ENCODE measurements around the gene ENTHD1. TPM values are rescaled to one million over a fixed set of nuclear protein-coding genes. Genes with fewer than 3 reads are reported as not detected.

ENTHD1 gene, protein sequence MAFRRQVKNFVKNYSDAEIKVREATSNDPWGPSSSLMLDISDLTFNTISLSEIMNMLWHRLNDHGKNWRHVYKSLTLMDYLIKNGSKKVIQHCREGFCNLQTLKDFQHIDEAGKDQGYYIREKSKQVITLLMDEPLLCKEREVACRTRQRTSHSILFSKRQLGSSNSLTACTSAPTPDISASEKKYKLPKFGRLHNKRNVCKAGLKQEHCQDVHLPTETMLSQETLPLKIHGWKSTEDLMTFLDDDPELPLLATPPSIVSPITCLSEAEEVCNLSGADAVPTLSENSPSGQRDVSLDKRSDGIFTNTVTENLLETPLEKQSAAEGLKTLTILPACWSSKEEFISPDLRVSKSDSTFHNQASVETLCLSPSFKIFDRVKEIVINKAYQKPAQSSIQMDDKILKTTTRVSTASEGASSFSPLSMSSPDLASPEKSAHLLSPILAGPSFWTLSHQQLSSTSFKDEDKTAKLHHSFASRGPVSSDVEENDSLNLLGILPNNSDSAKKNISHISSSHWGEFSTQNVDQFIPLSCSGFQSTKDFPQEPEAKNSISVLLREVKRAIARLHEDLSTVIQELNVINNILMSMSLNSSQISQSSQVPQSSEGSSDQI
- total RNA-seq (2011; cell fraction: chromatin; rRNA removed; ENCODE audit: low replicate concordance): 0.25 TPM in 1 of 2 replicates, not detected in the other
- not detected in 2 replicates for total RNA-seq (2011; cell fraction: nucleolus; rRNA removed)
- total RNA-seq (2011; cell fraction: nucleoplasm; rRNA removed): not detected in 2 replicates
- 0.18 and 0.29 TPM in 2 replicates for total RNA-seq (2014; rRNA removed)
- 0.29 and 0.36 TPM in 2 replicates for total RNA-seq (2014; rRNA removed; fragmentation: Illumina TruSeq; extraction: Trizol)
- 0.43 and 0.75 TPM in 2 replicates for total RNA-seq (2015; rRNA removed; fragmentation: Illumina TruSeq; extraction: Trizol)
- total RNA-seq (2021): 0.20 and 0.22 TPM in 2 replicates
- 0.05 and 0.13 TPM in 2 replicates for polyA plus RNA-seq (2011; rRNA removed)
- polyA plus RNA-seq (2011; cell fraction: cytosol; rRNA removed): 0.07 TPM in 1 of 2 replicates, not detected in the other
- polyA plus RNA-seq (2011; cell fraction: nucleus; rRNA removed): not detected in 2 replicates
- polyA plus RNA-seq (2012): 0.27 and 0.35 TPM in 2 replicates
- polyA plus RNA-seq (2014; fragmentation: Illumina TruSeq; extraction: Trizol): 0.25 and 0.37 TPM in 2 replicates
- under 1 TPM; 0.27 to 0.35 TPM for polyA plus RNA-seq (2014; fragmentation: Nextera tagmentation; extraction: Ambion mirVana)
- polyA plus RNA-seq (2014; rRNA removed): 0.23 and 0.98 TPM in 2 replicates
- polyA minus RNA-seq (2011; rRNA and poly(A)+ RNA removed): 0.25 TPM in 1 of 2 replicates, not detected in the other
- not detected in 2 replicates for polyA minus RNA-seq (2011; cell fraction: cytosol; rRNA and poly(A)+ RNA removed)
- not detected in 2 replicates for polyA minus RNA-seq (2011; cell fraction: nucleus; rRNA and poly(A)+ RNA removed)
- Bru-seq, nascent RNA: percentile 33 among the genes with signal in this experiment
- percentile 25 among the genes with signal in this experiment for BruChase-seq, experiment 1, labeled RNA remaining after a 2-hour chase
- BruChase-seq, experiment 2, labeled RNA remaining after a 6-hour chase: percentile 26 among the genes with signal in this experiment
- long read RNA-seq, experiment 1: 0 reads
- long read RNA-seq, experiment 2, partial matches to known transcripts: 0 of 1 reads
- long read RNA-seq, experiment 2, other reads (novel, unspliced or antisense): 1 of 1 reads
- long read RNA-seq, experiment 3: 0 reads

DNA sequence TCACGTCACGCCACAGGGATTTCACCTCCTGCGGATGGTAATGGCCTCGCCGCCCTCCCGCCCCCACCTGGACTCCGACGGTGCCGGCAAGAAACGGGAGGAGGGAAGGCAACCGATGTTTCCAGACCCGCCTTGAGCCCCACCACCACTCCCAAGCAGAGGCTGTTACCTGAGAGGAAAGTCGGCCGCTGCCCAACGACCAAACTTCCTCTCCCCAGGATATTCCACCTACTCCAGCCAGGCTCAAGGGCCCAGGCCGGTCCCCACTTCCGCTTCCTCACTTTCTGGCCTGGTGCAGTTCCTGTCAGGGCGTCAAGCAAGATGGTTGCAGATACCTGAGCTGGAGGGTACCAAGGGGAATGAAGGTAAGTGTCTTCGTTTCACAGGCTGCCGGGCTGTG is at the start of gene ENTHD1:
TSS of gene ENTHD1 (minus strand) at position 235 of the 400 bp plus-strand sequence. CDS start 6,012 bp downstream, outside the sequence.
- CTCF ChIA-PET (ENCODE audit: low intra/inter-chr PET ratio): no interaction called here
- in situ Hi-C loops (cut with MboI) (no loop called here), intact Hi-C loops (cut with micrococcal nuclease) (no loop called here)
- H3K9me1 ChIP-seq (ENCODE audit: control insufficient read depth, insufficient read depth, low read length): no peaks in the 10 kb centered on the region
- H3K9ac ChIP-seq (ENCODE audit: insufficient read depth in 1 of 2, low read depth in 2 of 2, low read length in 2 of 2): no peak within 1 kb of the TSS
- H3K4me2 ChIP-seq (ENCODE audit: insufficient read depth, low read length): no peak within 1 kb of the TSS
- H3K79me2 ChIP-seq (ENCODE audit: control insufficient read depth, insufficient read depth, low read length): no peaks in the 10 kb centered on the region
- no peak within 1 kb of the TSS for H3K27ac ChIP-seq (ENCODE audit: extremely low read depth, low read depth, low read length)
- WGBS (ENCODE audit: insufficient coverage, low coverage, missing lambda C conversion rate): 92% methylated on average over 11 of the region's 20 CpGs
- POLR2A ChIA-PET: no interaction called here
- peaks cover 0 to 5% of the 10 kb centered on the region in 2 experiments; a peak in 1 of 5 replicates for H3K4me1 ChIP-seq (replicated peaks in 1 of 2; ENCODE audit: control insufficient read depth in 2 of 2, insufficient read depth in 2 of 2, low read length in 2 of 2)
- H3K36me3 ChIP-seq (ENCODE audit: control insufficient read depth, insufficient read depth, low read length): no peaks in the 10 kb centered on the region
- ATAC-seq (no peak), DNase-seq (ENCODE audit: extremely low read depth in 1 of 4, low spot score in 3 of 4) (no peak), FAIRE-seq (no peak)
- no peaks in the 10 kb centered on the region for H4K20me1 ChIP-seq (replicated peaks; ENCODE audit: control insufficient read depth, insufficient read depth, low read length)
- H3K9me3 ChIP-seq (replicated peaks; ENCODE audit: control insufficient read depth, insufficient read depth, low read depth, low read length): no peaks in the 10 kb centered on the region; the same call in 1 of the 2 replicates
- no TSS peak for BruUV-seq (replicated peaks)
- peak within 1 kb of the TSS; percentile 80 for H2AFZ ChIP-seq (ENCODE audit: low read depth, low read length)
- H3K4me3 ChIP-seq: no peak within 1 kb of the TSS
- no peaks in the 10 kb centered on the region for H3K27me3 ChIP-seq (ENCODE audit: control insufficient read depth in 2 of 2, insufficient read depth in 2 of 2, low read length in 2 of 2)
- TF ChIP-seq ZNF311 (CRISPR knock-in tag; IDR thresholded peaks at IDR 0.05): no peak
- TF ChIP-seq TAF7 (tag; IDR thresholded peaks at IDR 0.05): no peak
- no peak for TF ChIP-seq ZNF79 (CRISPR knock-in tag; IDR thresholded peaks at IDR 0.05; ENCODE audit: low read depth)
- TF ChIP-seq, protein P1, sequence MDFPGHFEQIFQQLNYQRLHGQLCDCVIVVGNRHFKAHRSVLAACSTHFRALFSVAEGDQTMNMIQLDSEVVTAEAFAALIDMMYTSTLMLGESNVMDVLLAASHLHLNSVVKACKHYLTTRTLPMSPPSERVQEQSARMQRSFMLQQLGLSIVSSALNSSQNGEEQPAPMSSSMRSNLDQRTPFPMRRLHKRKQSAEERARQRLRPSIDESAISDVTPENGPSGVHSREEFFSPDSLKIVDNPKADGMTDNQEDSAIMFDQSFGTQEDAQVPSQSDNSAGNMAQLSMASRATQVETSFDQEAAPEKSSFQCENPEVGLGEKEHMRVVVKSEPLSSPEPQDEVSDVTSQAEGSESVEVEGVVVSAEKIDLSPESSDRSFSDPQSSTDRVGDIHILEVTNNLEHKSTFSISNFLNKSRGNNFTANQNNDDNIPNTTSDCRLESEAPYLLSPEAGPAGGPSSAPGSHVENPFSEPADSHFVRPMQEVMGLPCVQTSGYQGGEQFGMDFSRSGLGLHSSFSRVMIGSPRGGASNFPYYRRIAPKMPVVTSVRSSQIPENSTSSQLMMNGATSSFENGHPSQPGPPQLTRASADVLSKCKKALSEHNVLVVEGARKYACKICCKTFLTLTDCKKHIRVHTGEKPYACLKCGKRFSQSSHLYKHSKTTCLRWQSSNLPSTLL (IDR thresholded peaks at IDR 0.05): no peak
- no peak for TF ChIP-seq ZNF592 (IDR thresholded peaks at IDR 0.05)
- TF ChIP-seq KLF16 (IDR thresholded peaks at IDR 0.05): no peak
- no peak for TF ChIP-seq ZNF589 (CRISPR knock-in tag; IDR thresholded peaks at IDR 0.05; ENCODE audit: low read depth)
- TF ChIP-seq ATF6 (CRISPR knock-in tag; IDR thresholded peaks at IDR 0.05): no peak

Measured in K562 (cell line).